Heart left ventricle (tissue), 13 donors: ENCODE measurements around the gene ZFP92.

Experiments used
- POLR2A ChIP-seq, 2 donors: fragments of 450-650 bp; IDR thresholded peaks; one replicate each; pipeline ENCODE4 v1.6.1; 2017; ENCODE audit warnings: antibody characterized with exemption in 2 of 2, mild to moderate bottlenecking in 2 of 2, moderate library complexity in 2 of 2
- TF ChIP-seq, protein P1 (sequence below), 12 donors: fragments of 200-600 bp; sonication (generic) in 4 of 12; IDR thresholded peaks; one replicate each; pipeline versions ENCODE4 v1.5.0 to v1.8.0; 2018 to 2022; ENCODE audit warnings: antibody characterized with exemption in 12 of 12, mild to moderate bottlenecking in 5 of 12
- donor health status: ischemic (EF 13 %, LVEDD 7.1; RV severe dilation, severe dysfunction).
- donor health status: DM: no; HTN: yes; CAD: no.
- donor health status: DM: no; HTN: no; CAD: no.
- donor health status: ischemic (EF 25% LVEDD 6.9; RV normal size, moderate dysfunction).
- donor health status: ischemic (EF 25% LVEDD 5.7; RV mildly dilated, moderate dysfunction).
- donor health status: ischemic (EF 35%, LVEDD 5.7; RV mildly dilated, moderate dysfunction).
- donor health status: nonischemic (EF 11% LVEDD 7.7; RV severe dilation, severe dysfunction).
- donor health status: DM: yes; HTN: yes; CAD: no.
- donor health status: PGD.
- donor health status: ischemic (EF 29% LVEDD 5.4; RV normal size, mild dysfunction).
- donor health status: nonischemic (EF 23%, LVEDD 6.1; RV moderate dilation, normal function).

- TF ChIP-seq, protein P1, sequence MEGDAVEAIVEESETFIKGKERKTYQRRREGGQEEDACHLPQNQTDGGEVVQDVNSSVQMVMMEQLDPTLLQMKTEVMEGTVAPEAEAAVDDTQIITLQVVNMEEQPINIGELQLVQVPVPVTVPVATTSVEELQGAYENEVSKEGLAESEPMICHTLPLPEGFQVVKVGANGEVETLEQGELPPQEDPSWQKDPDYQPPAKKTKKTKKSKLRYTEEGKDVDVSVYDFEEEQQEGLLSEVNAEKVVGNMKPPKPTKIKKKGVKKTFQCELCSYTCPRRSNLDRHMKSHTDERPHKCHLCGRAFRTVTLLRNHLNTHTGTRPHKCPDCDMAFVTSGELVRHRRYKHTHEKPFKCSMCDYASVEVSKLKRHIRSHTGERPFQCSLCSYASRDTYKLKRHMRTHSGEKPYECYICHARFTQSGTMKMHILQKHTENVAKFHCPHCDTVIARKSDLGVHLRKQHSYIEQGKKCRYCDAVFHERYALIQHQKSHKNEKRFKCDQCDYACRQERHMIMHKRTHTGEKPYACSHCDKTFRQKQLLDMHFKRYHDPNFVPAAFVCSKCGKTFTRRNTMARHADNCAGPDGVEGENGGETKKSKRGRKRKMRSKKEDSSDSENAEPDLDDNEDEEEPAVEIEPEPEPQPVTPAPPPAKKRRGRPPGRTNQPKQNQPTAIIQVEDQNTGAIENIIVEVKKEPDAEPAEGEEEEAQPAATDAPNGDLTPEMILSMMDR (IDR thresholded peaks at IDR 0.05) = no peak
- TF ChIP-seq POLR2A (IDR thresholded peaks at IDR 0.05) = no peak
Measured at GRCh38 chrX:153388722-153389459, 22.4 kb upstream of the ZFP92 start.
